IPS DF 6.9 (cell line): ENCODE measurements around the gene PLOD1.
"Not testable (repeated sequence)": the region's sequence is repeated elsewhere in the genome, so short reads cannot be mapped to it uniquely, and the experiment has no call there.

Experiments used
- DNase-seq: peaks from one replicate; pipeline ENCODE4 v3.0.0-alpha.2; 2013; ENCODE audit warnings: low read depth, low spot score
- H3K27ac ChIP-seq: one replicate; pipeline ENCODE4 v1.5.1; 2013; ENCODE audit warnings: low read length, control low read depth
- H3K27me3 ChIP-seq: 2 replicates; pipeline ENCODE4 v1.6.1; 2013; ENCODE audit warnings: mild to moderate bottlenecking, low read length; ENCODE audit not compliant: control insufficient read depth, insufficient read depth
- H3K36me3 ChIP-seq: 2 replicates; pipeline ENCODE4 v1.6.1; 2013; ENCODE audit warnings: low read length; ENCODE audit not compliant: control insufficient read depth, insufficient read depth
- H3K4me1 ChIP-seq: 2 replicates; pipeline ENCODE4 v1.6.1; 2013; ENCODE audit warnings: low read length; ENCODE audit not compliant: control insufficient read depth, insufficient read depth
- H3K4me3 ChIP-seq: 2 replicates; pipeline ENCODE4 v1.5.1; 2013; ENCODE audit warnings: mild to moderate bottlenecking, low read length
- H3K9me3 ChIP-seq: 2 replicates; pipeline ENCODE4 v1.6.1; 2013; ENCODE audit warnings: low read length, inconsistent platforms; ENCODE audit not compliant: control insufficient read depth, insufficient read depth
- WGBS: extraction: QIAGEN DNeasy Blood & Tissue Kit; methylation state at CpG from one replicate; pipeline ENCODE4 v1.1.7; 2013; ENCODE audit warnings: mixed read lengths, missing lambda C conversion rate; ENCODE audit not compliant: insufficient read length, insufficient coverage; 5-methylcytosine and 5-hydroxymethylcytosine counted together

The PLOD1 gene

DNA sequence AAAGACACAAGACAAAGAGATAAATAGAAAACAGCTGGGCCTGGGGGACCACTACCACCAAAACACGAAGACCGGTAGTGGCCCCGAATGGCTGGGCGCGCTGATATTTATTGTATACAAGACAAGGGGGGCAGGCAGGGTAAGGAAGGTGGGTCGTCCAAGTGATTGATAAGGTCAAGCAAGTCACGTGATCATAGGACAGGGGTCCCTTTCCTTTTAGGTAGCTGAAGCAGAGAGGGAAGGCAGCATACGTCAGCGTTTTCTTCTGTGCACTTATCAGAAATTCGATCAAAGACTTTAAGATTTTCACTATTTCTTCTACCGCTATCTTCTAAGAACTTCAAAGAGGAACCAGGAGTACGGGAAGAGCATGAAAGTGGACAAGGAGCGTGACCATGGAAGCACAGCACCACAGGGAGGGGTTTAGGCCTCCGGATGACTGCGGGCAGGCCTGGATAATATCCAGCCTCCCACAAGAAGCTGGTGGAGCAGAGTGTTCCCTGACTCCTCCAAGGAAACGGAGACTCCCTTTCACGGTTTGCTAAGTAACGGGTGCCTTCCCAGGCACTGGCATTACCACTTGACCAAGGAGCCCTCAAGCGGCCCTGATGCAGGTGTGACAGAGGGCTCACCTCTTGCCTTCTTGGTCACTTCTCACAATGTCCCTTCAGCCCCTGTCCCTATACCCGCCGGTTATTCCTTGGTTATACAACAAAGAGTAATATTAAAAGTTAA lies 21.9 kb upstream of the PLOD1 start:
- not testable (repeated sequence) for H3K4me1 ChIP-seq, H3K9me3 ChIP-seq, H3K36me3 ChIP-seq, H3K27me3 ChIP-seq, H3K4me3 ChIP-seq, DNase-seq, H3K27ac ChIP-seq
- no CpG with 5 or more reads among the region's 21 CpGs for WGBS

DNA sequence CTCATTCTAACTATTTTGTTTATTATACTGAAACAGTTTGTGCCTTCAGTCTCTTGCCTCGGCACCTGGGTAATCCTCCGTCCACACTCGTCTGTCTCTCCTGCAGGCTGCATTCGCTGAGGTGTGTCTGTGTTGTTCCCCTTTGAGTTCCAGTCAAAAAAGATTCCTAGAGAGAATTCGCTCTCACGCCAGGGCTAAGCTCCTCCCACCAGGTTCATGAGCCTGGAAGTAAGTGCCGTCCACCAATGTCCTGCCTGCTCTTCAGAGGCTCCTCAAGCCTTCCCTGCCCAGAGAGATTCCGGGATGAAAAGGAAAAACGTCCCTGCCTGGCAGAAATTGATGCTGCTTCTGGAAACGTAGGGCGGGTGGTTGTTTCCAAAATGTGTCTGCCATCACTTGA lies 21.2 kb upstream of the PLOD1 start:
- Histone ChIP-seq H3K36me3 (no peaks in the 10 kb centered on the region), H3K4me3 (no peak overlapping the region), H3K4me1 (no peaks in the 10 kb centered on the region), H3K9me3 (no peaks in the 10 kb centered on the region), H3K27me3 (no peaks in the 10 kb centered on the region), H3K27ac (no peak overlapping the region)
- WGBS: no CpG with 5 or more reads among the region's 11 CpGs
- DNase-seq: no peak

DNA sequence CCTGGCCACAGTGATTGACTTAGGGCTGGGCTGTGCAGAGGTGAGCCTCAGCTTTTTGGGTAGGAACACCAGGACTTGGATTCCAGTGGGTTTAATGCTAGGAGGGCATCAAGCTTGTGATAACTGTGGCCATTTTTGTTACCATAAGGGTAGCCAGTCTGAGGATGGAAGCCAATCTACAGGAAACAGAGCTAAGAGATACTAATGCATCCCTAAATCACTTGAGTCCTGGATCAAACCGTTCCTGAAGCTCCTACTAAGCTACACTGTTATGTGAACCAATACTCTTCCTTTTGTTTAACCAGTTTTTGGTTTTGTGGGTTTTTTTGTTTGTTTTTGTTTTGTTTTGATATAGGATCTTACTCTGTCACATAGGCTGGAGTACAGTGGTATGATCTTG lies 20.5 kb upstream of the PLOD1 start:
- Histone ChIP-seq H3K9me3 (no peaks in the 10 kb centered on the region), H3K4me1 (no peaks in the 10 kb centered on the region), H3K4me3 (no peak overlapping the region), H3K27ac (no peak overlapping the region), H3K27me3 (no peaks in the 10 kb centered on the region), H3K36me3 (peaks cover 3% of the 10 kb centered on the region; the same call in 1 of the 2 replicates)
- WGBS: no CpG with 5 or more reads among the region's 1 CpG
- DNase-seq: no peak

DNA sequence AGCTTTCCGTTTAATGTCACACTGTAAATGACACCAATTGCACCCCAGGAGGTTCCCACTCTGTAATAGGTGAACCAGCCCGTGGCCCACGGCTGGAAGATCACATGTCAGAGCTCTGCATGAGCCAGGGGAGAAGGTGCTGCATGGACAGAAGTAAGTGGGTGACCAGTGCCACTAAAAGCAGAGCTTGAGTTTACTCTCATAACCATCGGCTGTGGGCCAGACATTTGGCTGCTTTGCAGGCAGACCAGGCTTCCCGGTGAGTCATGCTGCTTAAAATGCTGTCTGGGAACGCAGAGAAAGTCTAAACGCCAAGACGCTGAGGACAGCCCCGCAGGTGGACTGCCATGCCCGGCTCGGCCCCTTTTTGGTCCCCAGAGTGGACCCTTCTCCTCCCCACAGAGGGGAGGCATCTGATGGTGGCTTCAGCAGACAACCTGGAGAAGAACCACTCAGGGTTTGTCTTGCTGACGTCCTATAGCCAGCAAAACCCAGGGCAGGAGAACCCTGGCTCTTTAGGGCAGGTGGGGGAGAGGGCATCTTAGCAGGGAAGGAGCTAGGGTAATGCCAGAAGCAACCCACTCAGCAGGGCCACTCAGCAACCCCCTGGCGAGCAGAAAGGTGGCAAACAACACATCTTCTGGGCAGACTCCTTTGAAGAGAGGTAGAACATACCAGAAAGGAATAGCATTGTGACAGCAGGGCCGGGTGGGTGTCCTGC lies 15.6 kb upstream of the PLOD1 start:
- DNase-seq: no peak
- Histone ChIP-seq H3K9me3 (no peaks in the 10 kb centered on the region), H3K4me1 (no peaks in the 10 kb centered on the region), H3K27ac (no peak overlapping the region), H3K27me3 (no peaks in the 10 kb centered on the region), H3K4me3 (no peak overlapping the region), H3K36me3 (peaks cover 20% of the 10 kb centered on the region)
- no CpG with 5 or more reads among the region's 14 CpGs for WGBS

DNA sequence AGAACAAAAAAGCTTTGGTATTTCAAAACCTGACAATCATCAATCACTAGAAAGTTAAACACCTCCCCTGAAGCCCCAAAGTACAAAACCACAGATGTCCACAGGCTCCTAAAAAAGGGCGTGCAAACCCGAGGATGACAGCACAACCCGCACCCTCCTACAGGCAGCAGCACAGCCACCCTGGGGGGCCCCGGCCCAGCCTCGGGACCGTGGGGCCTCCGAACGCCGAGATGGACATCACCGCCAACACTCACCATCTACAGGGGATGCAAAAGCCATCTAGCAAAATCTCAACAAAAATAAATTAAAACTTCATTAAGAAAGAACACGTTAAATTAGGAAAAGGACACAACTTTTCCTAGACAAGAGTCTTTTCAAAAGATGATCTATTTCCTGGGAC lies 14.9 kb upstream of the PLOD1 start:
- H3K27me3 ChIP-seq: no peaks in the 10 kb centered on the region
- H3K4me3 ChIP-seq: no peak overlapping the region
- no peak overlapping the region for H3K27ac ChIP-seq
- no peaks in the 10 kb centered on the region for H3K9me3 ChIP-seq
- no peak for DNase-seq
- H3K4me1 ChIP-seq: no peaks in the 10 kb centered on the region
- H3K36me3 ChIP-seq: peaks cover 20% of the 10 kb centered on the region
- WGBS: no CpG with 5 or more reads among the region's 11 CpGs

DNA sequence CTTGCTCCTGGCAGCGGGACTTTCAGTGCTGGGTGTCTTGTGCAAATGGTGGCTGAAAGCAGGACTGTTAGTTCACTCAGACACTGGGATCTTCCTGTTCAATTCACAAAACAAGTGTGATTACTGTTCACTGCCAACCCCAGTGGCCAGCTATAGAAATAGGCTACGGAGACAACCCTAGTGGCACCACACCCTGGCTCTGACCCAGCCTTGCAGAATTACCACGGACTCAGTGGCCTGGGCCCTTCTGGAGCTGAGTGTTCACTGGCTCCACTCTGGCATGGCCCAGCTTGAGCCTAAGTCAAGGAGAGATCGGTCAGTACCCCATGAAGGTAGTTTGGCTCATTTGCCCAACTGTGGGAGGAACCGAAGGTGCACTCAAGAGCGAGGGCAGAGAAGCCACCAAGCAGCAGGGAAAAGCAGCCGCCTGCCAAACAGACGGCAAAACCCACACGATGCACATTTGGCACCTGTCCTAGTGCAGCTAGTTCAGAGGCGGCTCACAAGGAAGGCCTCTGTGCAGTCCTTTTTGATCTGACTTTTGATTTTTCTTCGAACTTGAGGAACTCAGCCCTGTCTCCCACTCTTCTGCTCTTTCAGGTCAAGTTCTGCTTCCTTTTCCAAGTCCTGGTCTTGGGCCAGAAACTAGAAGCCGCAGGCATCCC lies 14.1 kb upstream of the PLOD1 start:
- no peaks in the 10 kb centered on the region for H3K27me3 ChIP-seq
- DNase-seq: no peak
- no peak overlapping the region for H3K4me3 ChIP-seq
- H3K36me3 ChIP-seq: peaks cover 20% of the 10 kb centered on the region
- no peaks in the 10 kb centered on the region for H3K9me3 ChIP-seq
- no CpG with 5 or more reads among the region's 12 CpGs for WGBS
- H3K4me1 ChIP-seq: 0 out of 2 replicates have a peak, but pooled peaks cover 2% of the 10 kb centered on the region
- H3K27ac ChIP-seq: no peak overlapping the region

DNA sequence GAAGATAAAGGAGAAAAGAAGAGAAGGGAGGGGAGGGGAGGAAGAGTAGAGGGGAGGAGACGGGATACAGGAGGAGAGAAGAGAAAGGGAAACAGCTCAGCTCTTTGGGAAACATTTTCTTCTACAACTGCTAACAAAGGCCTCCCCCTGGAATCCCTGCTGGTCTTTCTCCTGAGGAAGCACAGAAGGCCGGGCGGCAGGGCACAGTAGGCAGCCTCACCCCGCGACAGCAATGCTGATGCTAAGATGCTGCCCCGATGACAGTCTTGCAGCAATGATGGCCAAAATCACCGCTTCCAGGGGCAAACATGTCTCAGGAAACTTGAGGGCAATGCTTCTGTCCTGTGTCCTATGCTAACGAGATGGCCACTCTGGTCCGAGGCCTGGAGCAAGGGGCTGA lies 13.5 kb upstream of the PLOD1 start:
- H3K9me3 ChIP-seq: no peaks in the 10 kb centered on the region
- peaks cover 20% of the 10 kb centered on the region for H3K36me3 ChIP-seq
- no peak for DNase-seq
- WGBS: no CpG with 5 or more reads among the region's 9 CpGs
- H3K27me3 ChIP-seq: no peaks in the 10 kb centered on the region
- no peak overlapping the region for H3K27ac ChIP-seq
- 0 out of 2 replicates have a peak, but pooled peaks cover 2% of the 10 kb centered on the region for H3K4me1 ChIP-seq
- H3K4me3 ChIP-seq: no peak overlapping the region

DNA sequence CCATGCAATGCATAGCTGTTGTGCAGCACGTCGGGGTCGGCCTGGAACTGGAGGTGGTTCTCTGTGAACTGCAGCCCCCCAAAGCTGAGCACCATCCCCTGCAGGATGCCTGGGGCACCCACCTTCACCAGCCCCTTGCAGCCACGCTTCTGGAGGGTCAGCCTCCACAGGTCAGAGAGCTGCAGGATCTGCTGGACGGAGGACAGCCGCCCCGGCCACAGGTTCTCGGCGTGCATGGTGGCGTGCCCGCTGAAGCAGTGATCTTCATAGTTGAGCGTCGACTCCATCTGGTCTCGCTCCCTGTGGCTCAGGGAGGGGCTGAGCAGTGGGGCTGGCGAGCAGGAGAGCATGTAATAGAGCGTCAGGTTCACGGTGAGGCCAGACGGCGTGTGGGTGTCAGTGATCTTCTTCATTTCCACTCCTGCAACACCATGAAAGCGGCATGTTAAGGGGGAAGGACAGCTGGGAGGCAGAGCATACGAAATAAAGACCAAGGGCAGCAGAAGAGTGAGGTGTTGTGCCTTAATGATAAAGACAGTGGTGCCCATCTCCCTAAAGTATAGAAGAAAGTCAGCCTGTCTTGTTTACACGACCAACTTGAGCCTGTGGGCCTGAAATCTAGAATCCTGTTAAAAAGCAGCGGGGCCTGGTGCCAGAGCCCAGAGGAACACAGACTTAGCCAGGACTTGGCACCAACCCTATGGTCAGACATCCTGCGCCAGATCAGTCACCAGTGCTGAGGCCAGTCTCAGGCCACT lies 11.3 kb upstream of the PLOD1 start:
- WGBS: no CpG with 5 or more reads among the region's 24 CpGs
- no peak overlapping the region for H3K27ac ChIP-seq
- H3K4me3 ChIP-seq: no peak overlapping the region

DNA sequence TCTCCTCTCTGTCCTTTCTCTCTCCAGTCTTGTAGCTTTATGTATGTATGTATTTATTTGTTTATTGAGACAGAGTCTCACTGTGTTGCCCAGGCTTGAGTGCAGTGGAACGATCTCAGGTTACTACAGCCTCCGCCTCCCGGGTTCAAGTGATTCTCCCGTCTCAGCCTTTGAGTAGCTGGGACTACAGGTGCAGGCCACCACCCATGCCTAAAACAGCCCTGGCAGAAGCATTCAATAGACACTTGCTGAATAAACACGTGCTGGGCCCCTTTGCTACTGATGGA lies 10.7 kb upstream of the PLOD1 start:
- H3K36me3 ChIP-seq: peaks cover 19% of the 10 kb centered on the region
- no CpG with 5 or more reads among the region's 5 CpGs for WGBS

More for the DNA sequence above, 11.3 kb upstream of the PLOD1 start:
- Histone ChIP-seq H3K4me1 (0 out of 2 replicates have a peak, but pooled peaks cover 2% of the 10 kb centered on the region), H3K9me3 (no peaks in the 10 kb centered on the region), H3K36me3 (peaks cover 20% of the 10 kb centered on the region), H3K27me3 (no peaks in the 10 kb centered on the region)
- DNase-seq: no peak

More for the DNA sequence above, 10.7 kb upstream of the PLOD1 start:
- Histone ChIP-seq H3K4me3 (no peak overlapping the region), H3K27ac (no peak overlapping the region), H3K4me1 (0 out of 2 replicates have a peak, but pooled peaks cover 2% of the 10 kb centered on the region), H3K27me3 (no peaks in the 10 kb centered on the region), H3K9me3 (no peaks in the 10 kb centered on the region)
- DNase-seq: no peak
